C4-2B (cell line): Measurements from ENCODE around the gene ITPR2.

Experiments
- CTCF ChIP-seq: fragments of 450-650 bp; conservative IDR thresholded peaks from 2 replicates; pipeline ENCODE4 v1.5.1; 2017; ENCODE audit warnings: mild to moderate bottlenecking
- ZFX ChIP-seq: fragments of 450-650 bp; IDR thresholded peaks from 2 replicates; pipeline ENCODE4 v1.6.1; 2017

GRCh38 chr12:26537651-26538050 lies 295.3 kb downstream of the ITPR2 start:
- TF ChIP-seq CTCF (no peak), ZFX (no peak)
